DOHH2 (cell line): Measurements from ENCODE around the gene IGFL4.

Source experiments
- CTCF ChIP-seq: fragments of 200-600 bp; sonication (generic); IDR thresholded peaks from one replicate; pipeline ENCODE4 v1.5.1; 2014; ENCODE audit warnings: antibody characterized with exemption, mild to moderate bottlenecking, low read depth, low read length; ENCODE audit not compliant: poor library complexity, severe bottlenecking
- EZH2phosphoT487 ChIP-seq: fragments of 200-600 bp; sonication (generic); IDR thresholded peaks from 2 replicates; pipeline ENCODE4 v1.6.1; 2017; ENCODE audit warnings: borderline replicate concordance, mild to moderate bottlenecking, antibody characterized with exemption, low read length, moderate library complexity, mixed read lengths

DNA sequence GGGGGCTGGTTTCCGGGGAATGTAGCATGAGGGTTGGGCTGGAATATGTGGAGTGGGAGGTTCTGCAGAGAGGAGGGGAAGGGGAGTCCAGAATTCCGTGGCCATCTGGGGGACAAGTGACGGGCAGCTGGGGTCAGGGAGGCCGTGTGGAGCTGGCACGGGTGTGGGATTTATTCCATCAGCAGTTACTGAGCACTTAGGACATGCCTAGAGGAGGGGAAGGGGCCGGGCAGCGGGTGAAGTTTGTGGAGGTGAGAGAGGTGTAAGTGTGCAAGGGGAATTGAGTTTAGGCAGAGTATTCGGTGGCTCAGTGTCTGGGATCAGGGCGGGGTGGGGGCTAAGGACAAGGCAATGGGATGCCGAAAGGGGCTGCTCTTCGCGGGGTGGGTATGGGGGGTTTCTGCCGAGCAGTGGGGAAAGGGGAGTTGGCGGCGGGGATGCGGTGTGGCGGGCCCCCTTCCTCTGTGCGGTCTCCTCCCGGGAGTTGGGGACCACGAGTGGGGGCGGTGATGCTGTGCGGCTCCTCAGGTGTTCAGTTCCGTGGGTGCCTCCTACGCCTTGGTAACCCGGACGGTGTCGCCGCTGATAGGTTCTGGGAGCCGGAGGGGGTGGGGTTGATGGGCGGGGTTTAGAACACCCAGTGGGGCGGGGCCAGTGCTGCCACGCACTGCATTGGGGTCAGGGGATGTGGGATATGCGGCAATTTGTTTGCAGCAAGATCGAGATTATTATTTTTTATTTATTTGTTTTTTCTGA lies 40.1 kb downstream of the IGFL4 start:
- TF ChIP-seq CTCF: no peak
- TF ChIP-seq EZH2phosphoT487: no peak
